Hepatocyte (in vitro differentiated cells): ENCODE results near the gene FUT7.

Experiments used
- EZH2 ChIP-seq: fragments of 200-600 bp; sonication (generic); IDR thresholded peaks from 2 replicates; pipeline ENCODE4 v1.6.1; 2016; ENCODE audit warnings: antibody characterized with exemption, mild to moderate bottlenecking, borderline replicate concordance
- EZH2phosphoT487 ChIP-seq: fragments of 200-600 bp; sonication (generic); IDR thresholded peaks from one replicate; pipeline ENCODE4 v1.6.1; 2018; ENCODE audit warnings: antibody characterized with exemption, mild to moderate bottlenecking, low read depth, moderate library complexity; ENCODE audit not compliant: unreplicated experiment, severe bottlenecking
- TF ChIP-seq, protein P1 (sequence below): fragments of 200-600 bp; sonication (generic); IDR thresholded peaks from 2 replicates; pipeline ENCODE4 v1.5.1; 2016; ENCODE audit warnings: antibody characterized with exemption, mild to moderate bottlenecking; ENCODE audit not compliant: poor library complexity

DNA sequence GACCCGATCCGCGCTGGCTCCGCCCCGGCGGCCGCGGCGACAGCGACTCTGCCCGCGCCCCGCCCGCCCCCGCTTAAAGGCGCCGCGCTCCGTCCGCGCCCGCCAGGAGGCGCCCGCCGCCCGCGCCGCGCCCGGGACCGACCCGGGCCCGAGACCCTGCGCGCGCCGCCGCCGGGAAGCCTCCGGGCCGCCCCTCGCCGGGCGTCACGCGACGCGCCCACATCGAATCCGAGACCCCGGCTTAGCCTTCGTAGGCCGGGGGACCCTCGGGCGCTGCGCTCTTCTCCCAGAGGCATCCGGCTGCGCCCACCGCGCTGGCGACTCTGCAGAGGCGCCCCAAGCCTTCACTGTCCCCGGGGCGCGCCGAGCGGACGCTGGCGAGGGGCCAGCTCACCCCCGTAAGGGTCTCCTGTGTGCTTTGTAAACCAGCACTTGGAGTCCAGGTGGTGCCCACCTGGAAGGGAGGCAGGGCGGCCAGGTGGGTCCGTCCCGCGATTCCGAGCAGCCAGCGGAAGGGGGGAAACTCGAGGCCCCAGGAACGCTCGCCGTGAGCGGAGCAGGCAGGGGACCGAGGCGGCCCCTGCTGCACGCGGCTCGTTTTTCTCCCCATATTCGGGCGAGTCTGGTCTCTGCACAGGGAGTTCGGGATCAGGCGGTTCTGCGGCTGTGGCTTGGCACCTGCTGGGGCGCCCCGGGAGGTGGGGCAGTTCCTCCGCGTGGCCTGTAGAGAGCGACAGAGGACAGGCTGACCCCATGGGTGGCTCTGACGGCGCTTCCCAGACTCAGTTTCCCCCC, 3.4 kb downstream of the FUT7 start:
- TF ChIP-seq, protein P1, sequence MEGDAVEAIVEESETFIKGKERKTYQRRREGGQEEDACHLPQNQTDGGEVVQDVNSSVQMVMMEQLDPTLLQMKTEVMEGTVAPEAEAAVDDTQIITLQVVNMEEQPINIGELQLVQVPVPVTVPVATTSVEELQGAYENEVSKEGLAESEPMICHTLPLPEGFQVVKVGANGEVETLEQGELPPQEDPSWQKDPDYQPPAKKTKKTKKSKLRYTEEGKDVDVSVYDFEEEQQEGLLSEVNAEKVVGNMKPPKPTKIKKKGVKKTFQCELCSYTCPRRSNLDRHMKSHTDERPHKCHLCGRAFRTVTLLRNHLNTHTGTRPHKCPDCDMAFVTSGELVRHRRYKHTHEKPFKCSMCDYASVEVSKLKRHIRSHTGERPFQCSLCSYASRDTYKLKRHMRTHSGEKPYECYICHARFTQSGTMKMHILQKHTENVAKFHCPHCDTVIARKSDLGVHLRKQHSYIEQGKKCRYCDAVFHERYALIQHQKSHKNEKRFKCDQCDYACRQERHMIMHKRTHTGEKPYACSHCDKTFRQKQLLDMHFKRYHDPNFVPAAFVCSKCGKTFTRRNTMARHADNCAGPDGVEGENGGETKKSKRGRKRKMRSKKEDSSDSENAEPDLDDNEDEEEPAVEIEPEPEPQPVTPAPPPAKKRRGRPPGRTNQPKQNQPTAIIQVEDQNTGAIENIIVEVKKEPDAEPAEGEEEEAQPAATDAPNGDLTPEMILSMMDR = peak; percentile 42
- TF ChIP-seq EZH2 (no peak), EZH2phosphoT487 (no peak)
